ENCODE measurements around the gene FOXP1.
"Not testable (repeated sequence)": the region's sequence is repeated elsewhere in the genome, so short reads cannot be mapped to it uniquely, and the experiment has no call there.

The FOXP1 gene

GRCh38 chr3:71026634-71027578 is 556.6 kb downstream of the FOXP1 start:
- H3K27ac Mint-ChIP-seq: peak overlapping the region; percentile 74
- no peaks in the 10 kb centered on the region for H3K27me3 Mint-ChIP-seq
- H3K4me3 Mint-ChIP-seq: no peak overlapping the region
- peaks cover 86% of the 10 kb centered on the region for H3K4me1 Mint-ChIP-seq (ENCODE audit: low read depth)
- H3K36me3 Mint-ChIP-seq (ENCODE audit: low read depth): peaks cover 87% of the 10 kb centered on the region
- H3K9me3 Mint-ChIP-seq: no peaks in the 10 kb centered on the region

GRCh38 chr3:71025516-71025915 is 558.0 kb downstream of the FOXP1 start:
- Mint-ChIP-seq H3K9me3 (no peaks in the 10 kb centered on the region), H3K36me3 (ENCODE audit: low read depth) (peaks cover 86% of the 10 kb centered on the region), H3K4me1 (ENCODE audit: low read depth) (peaks cover 85% of the 10 kb centered on the region), H3K4me3 (peak overlapping the region; percentile 30), H3K27me3 (no peaks in the 10 kb centered on the region), H3K27ac (peak overlapping the region; percentile 82)

- Mint-ChIP-seq H3K4me3 (peak overlapping the region; percentile 9), H3K9me3 (no peaks in the 10 kb centered on the region), H3K4me1 (ENCODE audit: low read depth) (peaks cover 83% of the 10 kb centered on the region), H3K27me3 (no peaks in the 10 kb centered on the region), H3K36me3 (ENCODE audit: low read depth) (peaks cover 84% of the 10 kb centered on the region), H3K27ac (peak overlapping the region; percentile 82)
Observed at GRCh38 chr3:71025010-71025409, 558.5 kb downstream of the FOXP1 start.

- Mint-ChIP-seq H3K36me3 (ENCODE audit: low read depth) (peaks cover 79% of the 10 kb centered on the region), H3K9me3 (no peaks in the 10 kb centered on the region), H3K27ac (peak overlapping the region; percentile 75), H3K27me3 (no peaks in the 10 kb centered on the region), H3K4me3 (no peak overlapping the region), H3K4me1 (ENCODE audit: low read depth) (peaks cover 78% of the 10 kb centered on the region)
Observed at GRCh38 chr3:71022551-71023335, 560.8 kb downstream of the FOXP1 start.

- Mint-ChIP-seq H3K27me3 (no peaks in the 10 kb centered on the region), H3K27ac (peak overlapping the region; percentile 61), H3K4me1 (ENCODE audit: low read depth) (peaks cover 53% of the 10 kb centered on the region), H3K9me3 (no peaks in the 10 kb centered on the region), H3K4me3 (no peak overlapping the region), H3K36me3 (ENCODE audit: low read depth) (peaks cover 82% of the 10 kb centered on the region)
Observed at GRCh38 chr3:71018799-71019198, 564.7 kb downstream of the FOXP1 start.

- H3K27me3 Mint-ChIP-seq: no peaks in the 10 kb centered on the region
- peaks cover 76% of the 10 kb centered on the region for H3K36me3 Mint-ChIP-seq (ENCODE audit: low read depth)
- H3K4me1 Mint-ChIP-seq (ENCODE audit: low read depth): peaks cover 56% of the 10 kb centered on the region
- no peak overlapping the region for H3K4me3 Mint-ChIP-seq
- H3K9me3 Mint-ChIP-seq: no peaks in the 10 kb centered on the region
- H3K27ac Mint-ChIP-seq: peak overlapping the region; percentile 70
Observed at GRCh38 chr3:71016178-71016845, 567.2 kb downstream of the FOXP1 start.

GRCh38 chr3:71014616-71015015 is 568.9 kb downstream of the FOXP1 start:
- H3K27ac Mint-ChIP-seq, H3K27me3 Mint-ChIP-seq, H3K9me3 Mint-ChIP-seq, H3K4me3 Mint-ChIP-seq: not testable (repeated sequence)
- Mint-ChIP-seq H3K36me3 (ENCODE audit: low read depth) (peaks cover 76% of the 10 kb centered on the region), H3K4me1 (ENCODE audit: low read depth) (peaks cover 62% of the 10 kb centered on the region)

- H3K36me3 Mint-ChIP-seq (ENCODE audit: low read depth): peaks cover 71% of the 10 kb centered on the region
- H3K27ac Mint-ChIP-seq: peak overlapping the region; percentile 72
- no peaks in the 10 kb centered on the region for H3K9me3 Mint-ChIP-seq
- H3K4me1 Mint-ChIP-seq (ENCODE audit: low read depth): peaks cover 70% of the 10 kb centered on the region
- no peak overlapping the region for H3K4me3 Mint-ChIP-seq
- H3K27me3 Mint-ChIP-seq: no peaks in the 10 kb centered on the region
Observed at GRCh38 chr3:71012971-71013370, 570.6 kb downstream of the FOXP1 start.

GRCh38 chr3:71011565-71012287 is 571.8 kb downstream of the FOXP1 start:
- H3K4me1 Mint-ChIP-seq (ENCODE audit: low read depth): peaks cover 78% of the 10 kb centered on the region
- no peaks in the 10 kb centered on the region for H3K9me3 Mint-ChIP-seq
- no peaks in the 10 kb centered on the region for H3K27me3 Mint-ChIP-seq
- H3K27ac Mint-ChIP-seq: peak overlapping the region; percentile 96
- peaks cover 73% of the 10 kb centered on the region for H3K36me3 Mint-ChIP-seq (ENCODE audit: low read depth)
- peak overlapping the region; percentile 62 for H3K4me3 Mint-ChIP-seq

GRCh38 chr3:71010726-71011455 is 572.6 kb downstream of the FOXP1 start:
- Mint-ChIP-seq H3K4me3 (peak overlapping the region; percentile 62), H3K4me1 (ENCODE audit: low read depth) (peaks cover 84% of the 10 kb centered on the region)

GRCh38 chr3:71008350-71008935 is 575.1 kb downstream of the FOXP1 start:
- Mint-ChIP-seq H3K4me3 (peak overlapping the region; percentile 45), H3K9me3 (no peaks in the 10 kb centered on the region), H3K27ac (peak overlapping the region; percentile 97), H3K27me3 (no peaks in the 10 kb centered on the region), H3K36me3 (ENCODE audit: low read depth) (peaks cover 51% of the 10 kb centered on the region), H3K4me1 (ENCODE audit: low read depth) (peaks cover 88% of the 10 kb centered on the region)

More at GRCh38 chr3:71010726-71011455, 572.6 kb downstream of the FOXP1 start:
- peak overlapping the region; percentile 96 for H3K27ac Mint-ChIP-seq
- peaks cover 69% of the 10 kb centered on the region for H3K36me3 Mint-ChIP-seq (ENCODE audit: low read depth)
- H3K27me3 Mint-ChIP-seq: no peaks in the 10 kb centered on the region
- no peaks in the 10 kb centered on the region for H3K9me3 Mint-ChIP-seq

GRCh38 chr3:71006810-71007785 is 576.4 kb downstream of the FOXP1 start:
- Mint-ChIP-seq H3K27me3 (no peaks in the 10 kb centered on the region), H3K9me3 (no peaks in the 10 kb centered on the region), H3K4me1 (ENCODE audit: low read depth) (peaks cover 89% of the 10 kb centered on the region), H3K36me3 (ENCODE audit: low read depth) (peaks cover 58% of the 10 kb centered on the region), H3K4me3 (no peak overlapping the region), H3K27ac (peak overlapping the region; percentile 97)
